Mesendoderm (in vitro differentiated cells): ENCODE measurements around the gene SDR9C7.
"Not testable (repeated sequence)": the region's sequence is repeated elsewhere in the genome, so short reads cannot be mapped to it uniquely, and the experiment has no call there.

Experiments
- DNase-seq: peaks from one replicate; pipeline ENCODE4 v3.0.0; 2013
- H2AK5ac ChIP-seq: 2 replicates; pipeline ENCODE4 v1.6.1; 2013; ENCODE audit warnings: low read length, inconsistent platforms
- H2BK120ac ChIP-seq: 2 replicates; pipeline ENCODE4 v1.6.1; 2013; ENCODE audit warnings: low read depth, mild to moderate bottlenecking, low read length, moderate library complexity, mixed read lengths
- H2BK15ac ChIP-seq: replicated peaks from 2 replicates; pipeline ENCODE4 v1.6.1; 2013; ENCODE audit warnings: low read depth, mild to moderate bottlenecking, moderate library complexity
- H2BK5ac ChIP-seq: 2 replicates; pipeline ENCODE4 v1.6.1; 2013; ENCODE audit warnings: low read length, inconsistent platforms
- H3K18ac ChIP-seq: 2 replicates; pipeline ENCODE4 v1.6.1; 2013; ENCODE audit warnings: mild to moderate bottlenecking, low read length, mixed read lengths
- H3K23ac ChIP-seq: one replicate; pipeline ENCODE4 v1.6.1; 2013; ENCODE audit warnings: low read length
- H3K27ac ChIP-seq: 2 replicates; pipeline ENCODE4 v1.5.1; 2013; ENCODE audit warnings: low read depth, mild to moderate bottlenecking, inconsistent platforms, low read length, moderate library complexity
- H3K27me3 ChIP-seq: 2 replicates; pipeline ENCODE4 v1.6.1; 2013; ENCODE audit warnings: low read length, control low read depth, mild to moderate bottlenecking, inconsistent platforms; ENCODE audit not compliant: insufficient read depth, poor library complexity
- H3K36me3 ChIP-seq: 2 replicates; pipeline ENCODE4 v1.6.1; 2013; ENCODE audit warnings: low read length, inconsistent platforms; ENCODE audit not compliant: control insufficient read depth, insufficient read depth
- H3K4ac ChIP-seq: one replicate; pipeline ENCODE4 v1.6.1; 2013; ENCODE audit warnings: low read depth, mild to moderate bottlenecking, low read length, moderate library complexity
- H3K4me1 ChIP-seq: 2 replicates; pipeline ENCODE4 v1.6.1; 2013; ENCODE audit warnings: low read depth, low read length, inconsistent platforms; ENCODE audit not compliant: control insufficient read depth
- H3K4me2 ChIP-seq: 2 replicates; pipeline ENCODE4 v1.6.1; 2013; ENCODE audit warnings: low read length
- H3K4me3 ChIP-seq: 2 replicates; pipeline ENCODE4 v1.5.1; 2013; ENCODE audit warnings: mild to moderate bottlenecking, low read length
- H3K56ac ChIP-seq: one replicate; pipeline ENCODE4 v1.6.1; 2013; ENCODE audit warnings: low read length
- H3K79me1 ChIP-seq: 2 replicates; pipeline ENCODE4 v1.6.1; 2013; ENCODE audit warnings: low read length, inconsistent platforms
- H3K79me2 ChIP-seq: 2 replicates; pipeline ENCODE4 v1.6.1; 2013; ENCODE audit warnings: mild to moderate bottlenecking, low read length; ENCODE audit not compliant: control insufficient read depth, insufficient read depth
- H3K9ac ChIP-seq: 2 replicates; pipeline ENCODE4 v1.6.1; 2013; ENCODE audit warnings: low read length, inconsistent platforms
- H4K5ac ChIP-seq: one replicate; pipeline ENCODE4 v1.6.1; 2013; ENCODE audit warnings: low read length
- H4K8ac ChIP-seq: one replicate; pipeline ENCODE4 v1.6.1; 2013; ENCODE audit warnings: low read depth, mild to moderate bottlenecking, control low read depth, low read length, moderate library complexity
- WGBS: extraction: QIAGEN DNeasy Blood & Tissue Kit; methylation state at CpG from one replicate; pipeline ENCODE4 v1.1.7; 2013; ENCODE audit warnings: low lambda C conversion rate, missing lambda C conversion rate; ENCODE audit not compliant: insufficient coverage; ENCODE audit errors: extremely low coverage; 5-methylcytosine and 5-hydroxymethylcytosine counted together

Gene SDR9C7

DNA sequence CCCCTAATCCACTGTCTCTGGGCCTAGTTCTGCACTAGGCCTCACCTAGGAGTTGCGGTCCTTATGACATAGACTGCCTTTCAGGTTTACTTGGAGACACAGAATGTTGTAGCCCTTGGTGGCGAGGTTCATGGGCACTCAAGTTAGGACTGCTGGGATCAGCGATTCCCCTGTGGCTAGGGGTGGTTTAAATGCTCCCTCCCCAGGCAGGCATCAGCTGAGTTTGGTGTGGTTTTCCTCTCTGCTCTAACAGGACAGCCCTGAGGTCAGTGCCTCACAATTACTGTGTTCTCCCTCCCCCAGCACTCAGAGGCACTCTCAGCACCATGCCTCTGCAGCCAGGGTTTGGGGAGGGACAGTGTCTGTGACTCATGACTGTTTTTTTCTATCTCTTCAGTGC is 45.4 kb upstream of the SDR9C7 start:
- no peak overlapping the region for H2BK5ac ChIP-seq
- no peak overlapping the region for H3K4me3 ChIP-seq
- no peak overlapping the region for H3K4ac ChIP-seq
- WGBS = no CpG with 5 or more reads among the region's 3 CpGs
- H3K56ac ChIP-seq = no peak overlapping the region
- H3K4me2 ChIP-seq = no peak overlapping the region
- DNase-seq = no peak
- no peak overlapping the region for H2BK120ac ChIP-seq
- H3K79me2 ChIP-seq = no peaks in the 10 kb centered on the region
- no peak overlapping the region for H3K27ac ChIP-seq
- H3K23ac ChIP-seq = no peak overlapping the region
- H3K4me1 ChIP-seq = no peaks in the 10 kb centered on the region
- no peaks in the 10 kb centered on the region for H3K36me3 ChIP-seq
- no peak overlapping the region for H4K8ac ChIP-seq
- H2BK15ac ChIP-seq = no peak overlapping the region
- no peaks in the 10 kb centered on the region for H3K79me1 ChIP-seq
- no peak overlapping the region for H2AK5ac ChIP-seq
- H3K18ac ChIP-seq = no peak overlapping the region
- no peaks in the 10 kb centered on the region for H3K27me3 ChIP-seq
- no peak overlapping the region for H3K9ac ChIP-seq
- no peak overlapping the region for H4K5ac ChIP-seq

DNA sequence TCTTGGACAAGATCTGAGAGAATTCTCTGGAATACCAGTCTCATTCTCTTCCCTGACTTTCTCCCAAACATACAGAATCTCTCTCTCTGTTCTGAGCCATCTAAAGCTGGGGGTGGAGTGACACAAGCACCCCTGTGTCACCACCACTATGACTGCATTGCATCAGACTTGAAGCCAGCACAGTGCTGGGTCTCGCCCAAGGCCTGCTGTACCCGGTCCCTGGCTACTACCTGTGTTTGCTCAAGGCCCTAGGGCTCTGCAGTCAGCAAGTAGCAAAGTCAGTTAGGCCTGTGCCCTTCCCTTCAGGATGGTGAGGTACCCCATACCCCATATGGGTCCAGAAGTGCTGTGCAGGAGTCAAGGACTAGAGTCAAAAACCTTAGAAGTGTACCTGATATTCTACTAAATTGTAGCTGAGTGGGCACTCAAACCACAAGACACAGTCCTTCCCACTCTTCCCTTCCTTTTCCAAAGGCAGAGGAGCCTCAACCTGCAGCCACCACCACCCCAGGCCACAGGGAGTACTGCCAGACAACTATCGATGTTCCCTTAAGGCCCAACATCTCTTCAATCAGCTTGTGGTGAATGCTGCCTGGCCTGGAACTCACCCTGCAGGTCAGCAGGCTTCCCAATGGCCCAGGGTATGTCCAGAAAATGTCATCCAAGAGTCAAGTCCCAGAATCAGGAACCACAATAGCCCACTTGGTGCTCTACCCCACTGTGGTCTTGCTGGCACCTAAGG is 44.4 kb upstream of the SDR9C7 start:
- Histone ChIP-seq H3K4me2 (no peak overlapping the region), H2AK5ac (no peak overlapping the region), H3K4me3 (no peak overlapping the region), H3K36me3 (no peaks in the 10 kb centered on the region), H3K27ac (no peak overlapping the region), H4K5ac (no peak overlapping the region), H3K4me1 (no peaks in the 10 kb centered on the region), H2BK15ac (no peak overlapping the region), H3K27me3 (no peaks in the 10 kb centered on the region), H3K9ac (no peak overlapping the region), H3K23ac (no peak overlapping the region), H3K4ac (no peak overlapping the region), H4K8ac (no peak overlapping the region), H3K56ac (no peak overlapping the region), H2BK5ac (no peak overlapping the region), H2BK120ac (no peak overlapping the region), H3K79me2 (no peaks in the 10 kb centered on the region), H3K79me1 (no peaks in the 10 kb centered on the region), H3K18ac (no peak overlapping the region)
- WGBS = no CpG with 5 or more reads among the region's 3 CpGs
- no peak for DNase-seq

DNA sequence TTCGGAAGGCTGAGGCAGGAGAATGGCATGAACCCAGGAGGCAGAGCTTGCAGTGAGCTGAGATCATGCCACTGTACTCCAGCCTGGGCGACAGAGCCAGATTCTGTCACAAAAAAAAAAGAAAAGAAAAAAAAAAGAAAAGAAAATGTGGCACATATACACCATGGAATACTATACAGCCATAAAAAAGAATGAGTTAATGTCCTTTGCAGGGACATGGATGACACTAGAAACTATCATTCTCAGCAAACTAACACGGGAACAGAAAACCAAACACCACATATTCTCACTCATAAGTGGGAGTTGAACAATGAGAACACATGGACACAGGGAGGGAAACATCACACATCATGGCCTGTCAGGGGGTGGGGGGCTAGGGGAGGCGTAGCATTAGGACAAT is 43.2 kb upstream of the SDR9C7 start:
- H3K9ac ChIP-seq, H3K4me2 ChIP-seq, H3K23ac ChIP-seq, H2AK5ac ChIP-seq, H3K18ac ChIP-seq, H3K36me3 ChIP-seq, DNase-seq, H4K8ac ChIP-seq, H3K27ac ChIP-seq, H3K79me1 ChIP-seq, H3K56ac ChIP-seq, H3K4me1 ChIP-seq, H4K5ac ChIP-seq, H3K27me3 ChIP-seq, H2BK5ac ChIP-seq, H3K4me3 ChIP-seq, H2BK15ac ChIP-seq, H3K79me2 ChIP-seq, H3K4ac ChIP-seq, H2BK120ac ChIP-seq: not testable (repeated sequence)
- no CpG with 5 or more reads among the region's 4 CpGs for WGBS

DNA sequence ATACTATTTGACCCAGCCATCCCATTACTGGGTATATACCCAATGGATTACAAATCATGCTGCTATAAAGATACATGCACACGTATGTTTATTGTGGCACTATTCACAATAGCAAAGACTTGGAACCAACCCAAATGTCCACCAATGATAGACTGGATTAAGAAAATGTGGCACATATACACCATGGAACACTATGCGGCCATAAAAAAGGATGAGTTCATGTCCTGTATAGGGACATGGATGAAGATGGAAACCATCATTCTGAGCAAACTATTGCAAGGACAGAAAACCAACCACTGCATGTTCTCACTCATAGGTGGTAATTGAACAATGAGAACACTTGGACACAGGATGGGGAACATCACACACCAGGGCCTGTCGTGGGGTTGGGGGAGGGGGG is 40.0 kb upstream of the SDR9C7 start:
- not testable (repeated sequence) for H3K56ac ChIP-seq, H3K4me2 ChIP-seq, H4K5ac ChIP-seq, H3K4me1 ChIP-seq, H2BK5ac ChIP-seq, H3K79me2 ChIP-seq, H3K23ac ChIP-seq, H4K8ac ChIP-seq, H3K4ac ChIP-seq, H2BK120ac ChIP-seq, H2BK15ac ChIP-seq, H3K27me3 ChIP-seq, H2AK5ac ChIP-seq, DNase-seq, H3K79me1 ChIP-seq, H3K9ac ChIP-seq, H3K18ac ChIP-seq, H3K4me3 ChIP-seq, H3K27ac ChIP-seq, H3K36me3 ChIP-seq
- WGBS = no CpG with 5 or more reads among the region's 3 CpGs

DNA sequence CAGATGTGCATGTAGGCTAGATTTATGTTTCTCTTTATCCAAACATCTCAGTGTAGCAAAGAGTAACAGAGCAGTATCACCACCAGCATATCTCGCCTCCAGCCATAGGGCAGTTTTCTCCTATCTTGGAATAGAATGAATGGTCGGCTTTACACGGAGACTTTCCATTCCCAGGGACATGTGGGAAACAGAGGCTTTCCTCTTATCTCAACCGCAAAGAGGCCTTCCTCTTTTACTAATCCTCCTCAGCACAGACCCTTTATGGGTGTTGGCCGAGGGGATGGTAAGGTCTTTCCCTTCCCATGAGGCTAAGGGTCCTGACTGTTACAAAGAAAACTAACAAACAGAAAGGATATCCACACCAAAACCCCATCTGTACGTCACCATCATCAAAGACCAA is 34.7 kb upstream of the SDR9C7 start:
- DNase-seq = not testable (repeated sequence)
- no CpG with 5 or more reads among the region's 6 CpGs for WGBS

More for the DNA sequence above, 34.7 kb upstream of the SDR9C7 start:
- H3K79me1 ChIP-seq, H3K36me3 ChIP-seq, H3K27me3 ChIP-seq, H3K27ac ChIP-seq, H2BK120ac ChIP-seq, H2BK15ac ChIP-seq, H2AK5ac ChIP-seq, H3K79me2 ChIP-seq, H3K23ac ChIP-seq, H3K4ac ChIP-seq, H3K4me3 ChIP-seq, H3K4me1 ChIP-seq, H3K4me2 ChIP-seq, H3K56ac ChIP-seq, H4K5ac ChIP-seq, H2BK5ac ChIP-seq, H3K18ac ChIP-seq, H3K9ac ChIP-seq, H4K8ac ChIP-seq: not testable (repeated sequence)
